ENCODE measurements around the gene DNAJC18.
"Not testable (repeated sequence)": the region's sequence is repeated elsewhere in the genome, so short reads cannot be mapped to it uniquely, and the experiment has no call there.

The DNAJC18 gene
- 1.1 to 5.3 (median 3.5) reads per million in 17 experiments for total RNA-seq

DNA sequence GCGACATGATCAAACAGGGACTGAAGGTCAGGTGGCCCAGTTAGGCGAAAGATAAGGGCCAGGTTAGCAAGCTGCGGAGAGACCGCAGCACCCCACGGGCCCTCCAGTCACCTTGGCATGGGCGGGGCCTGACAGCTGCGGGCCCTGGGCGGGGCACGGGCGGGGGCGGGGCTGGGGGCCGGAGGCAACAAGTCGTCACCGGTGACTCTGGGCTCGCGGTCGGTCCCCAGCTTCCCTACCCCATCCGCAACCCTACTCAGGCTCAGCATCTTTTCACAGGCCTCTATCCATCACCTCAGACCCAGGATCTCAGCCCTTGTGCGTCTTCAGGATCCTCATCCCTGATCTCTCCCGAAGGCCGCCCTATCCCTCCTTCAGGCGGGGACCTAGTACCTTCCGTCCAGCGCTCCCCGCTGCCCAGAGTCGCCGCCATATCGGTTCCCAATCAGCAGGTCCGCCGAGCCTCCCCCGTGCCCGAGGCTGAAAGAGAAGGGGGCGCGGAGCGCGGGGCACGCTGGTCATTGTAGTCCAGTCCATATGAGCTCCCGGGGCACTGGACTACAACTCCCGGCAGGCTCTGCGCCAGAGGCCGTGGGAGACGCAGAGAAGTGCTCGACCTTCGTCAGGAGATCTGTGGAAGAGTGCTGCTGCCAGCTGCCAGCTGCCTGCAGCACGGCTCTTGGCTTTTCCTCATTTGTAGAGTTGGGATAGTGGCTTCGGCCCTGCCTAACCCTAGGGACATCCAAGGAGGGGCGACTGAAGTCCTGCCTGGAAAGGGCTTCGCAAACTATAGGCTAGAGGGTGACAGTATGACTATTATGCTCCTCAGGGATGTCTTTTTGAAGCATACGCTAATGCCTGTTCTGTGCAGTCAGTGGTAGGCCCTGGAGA, at the start of gene DNAJC18:
Gene DNAJC18, minus strand, starts transcription at position 513 of the 891 bp plus-strand sequence. Its CDS starts 80 bp downstream, at position 433.
- peak; percentile 93 to 96 (median 94) for DNase-seq

DNA sequence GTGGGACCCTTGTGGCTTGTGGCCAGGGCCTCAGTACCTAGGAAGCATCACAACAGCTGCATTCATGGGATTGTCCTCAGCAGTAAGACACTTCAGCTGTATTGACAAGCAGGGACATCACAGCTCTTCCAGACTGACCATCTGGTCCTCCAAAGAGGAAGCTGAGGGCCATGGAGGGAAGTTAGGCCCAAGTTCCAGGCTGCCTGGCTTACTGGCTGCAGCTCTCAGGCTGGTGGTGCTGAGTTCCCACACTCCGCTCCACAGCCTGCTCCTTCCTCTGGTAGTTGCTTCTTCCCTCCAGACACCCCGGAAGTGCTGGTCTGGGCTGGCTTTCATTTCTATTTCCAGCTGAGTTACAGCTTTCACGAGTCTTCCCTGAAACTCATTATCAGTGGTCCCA, 48.9 kb upstream of the DNAJC18 start:
- DNase-seq, result peak; percentile 89 to 94 (median 94)

DNA sequence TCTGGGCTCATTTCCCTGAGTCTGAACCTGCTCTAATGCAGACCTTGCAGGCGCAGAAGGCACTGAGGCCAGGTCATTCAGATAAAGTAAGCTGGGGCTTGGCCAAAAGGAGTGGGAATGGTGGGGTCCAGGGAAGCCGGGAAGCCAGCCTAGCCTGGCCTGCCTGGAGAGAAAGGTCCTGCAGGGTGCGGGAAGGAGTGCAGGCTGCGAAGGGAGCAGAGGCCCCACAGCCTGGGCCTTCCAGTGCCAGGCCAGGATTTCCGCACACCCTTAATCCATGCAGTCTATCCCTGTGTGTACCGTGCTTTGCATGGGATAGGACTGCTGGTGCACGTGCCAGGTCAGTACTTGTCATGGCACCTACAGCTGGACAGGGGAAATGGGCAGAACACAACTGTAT, 46.9 kb upstream of the DNAJC18 start:
- no peak for DNase-seq

DNA sequence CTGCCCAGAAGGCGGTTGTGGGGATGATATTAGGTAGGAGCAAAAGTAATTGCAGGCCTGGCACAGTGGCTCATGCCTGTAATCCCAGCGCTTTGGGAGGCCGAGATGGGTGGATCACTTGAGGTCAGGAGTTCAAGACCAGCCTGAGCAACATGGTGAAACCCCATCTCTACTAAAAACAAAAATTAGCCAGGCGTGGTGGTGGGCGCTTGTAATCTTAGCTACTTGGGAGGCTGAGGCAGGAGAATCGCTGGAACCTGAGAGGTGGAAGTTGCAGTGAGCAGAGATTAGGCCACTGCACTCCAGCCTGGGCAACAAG, 43.5 kb upstream of the DNAJC18 start:
- not testable (repeated sequence) for DNase-seq

DNA sequence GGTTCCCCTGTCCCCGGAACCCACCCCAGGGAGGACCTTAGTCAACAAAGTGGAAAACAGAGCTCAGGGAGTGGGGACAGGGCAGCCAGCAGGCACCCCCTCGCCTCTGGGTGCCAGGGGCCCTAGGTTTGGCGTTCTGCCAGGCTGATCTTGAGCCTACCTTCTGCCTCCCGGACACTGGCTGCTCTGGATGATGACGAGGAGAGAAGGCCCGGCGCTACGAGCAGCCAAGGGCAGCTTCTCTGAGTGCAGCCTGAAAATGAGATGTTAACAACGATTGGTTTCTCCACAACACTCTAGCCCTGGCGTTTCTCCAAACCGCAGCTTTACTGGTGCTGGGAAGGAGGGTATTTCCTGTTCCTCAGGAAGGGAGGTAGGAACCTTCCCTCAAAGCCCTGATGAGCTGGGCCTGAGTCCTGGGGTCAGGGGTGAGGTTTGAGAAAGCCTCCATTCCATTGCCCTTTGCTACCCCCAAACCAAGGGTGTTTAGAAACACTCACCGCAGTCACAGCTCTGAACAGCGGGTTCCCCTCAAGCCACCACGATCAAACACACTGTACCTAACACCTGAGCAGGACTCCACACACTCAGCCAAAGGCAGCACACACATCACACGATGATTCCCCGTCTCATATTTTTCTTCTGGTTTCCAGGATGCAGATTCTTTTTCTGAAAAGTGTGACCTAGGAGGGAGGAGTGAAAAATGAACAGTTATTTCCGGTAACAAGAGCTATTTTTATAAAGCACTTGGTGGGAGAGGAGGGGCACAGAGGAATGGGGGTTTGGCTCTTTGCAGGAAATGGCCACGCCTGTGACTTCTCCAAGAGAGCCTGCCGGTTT, 42.9 kb upstream of the DNAJC18 start, which contains the start of gene STING1:
Gene STING1, minus strand, starts transcription at position 709 of the 840 bp plus-strand sequence. CDS start 1,054 bp downstream, outside the sequence.
- DNase-seq, result peak; percentile 90 to 94 (median 92)

DNA sequence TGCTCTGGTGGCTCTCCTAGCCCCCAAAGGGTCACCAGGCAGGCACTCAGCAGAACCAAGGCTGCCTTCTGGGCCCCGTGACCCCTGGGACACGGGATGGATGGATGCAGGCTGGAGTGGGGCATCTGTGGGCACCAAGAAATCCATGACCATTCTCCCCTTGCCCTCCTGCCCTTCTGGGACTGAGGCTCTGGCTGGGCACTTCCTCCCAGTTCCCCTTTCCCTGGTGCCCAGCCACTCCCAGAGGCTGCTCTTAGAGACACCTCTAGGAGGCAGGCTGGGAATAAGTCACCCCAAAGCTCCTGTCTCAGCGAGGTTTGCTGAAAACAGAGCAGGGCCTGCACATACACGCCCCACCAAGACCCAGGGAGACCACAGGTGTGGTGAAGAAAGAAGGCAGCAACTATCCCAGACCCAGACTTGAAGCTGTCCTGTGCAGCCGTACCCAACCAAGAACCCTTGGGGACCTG, 42.3 kb upstream of the DNAJC18 start:
- DNase-seq, result peak; percentile 64 to 76 (median 72)

DNA sequence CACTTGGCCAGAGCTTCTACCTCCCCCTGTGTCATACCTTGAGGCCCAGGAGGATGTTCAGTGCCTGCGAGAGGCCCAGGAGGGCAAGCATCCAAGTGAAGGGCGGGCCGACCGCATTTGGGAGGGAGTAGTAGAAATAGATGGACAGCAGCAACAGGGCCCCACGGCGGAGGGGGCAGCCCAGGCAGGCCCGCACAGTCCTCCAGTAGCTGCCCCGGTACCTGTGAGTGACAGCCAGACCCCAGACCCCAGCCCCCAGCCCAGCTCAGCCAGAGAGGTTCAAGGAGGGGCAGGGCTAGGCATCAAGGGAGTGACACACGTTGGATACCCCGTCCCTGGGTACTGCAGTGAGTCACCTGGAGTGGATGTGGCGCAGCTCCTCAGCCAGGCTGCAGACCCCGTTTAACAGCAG, 41.8 kb upstream of the DNAJC18 start:
- no peak for DNase-seq

DNA sequence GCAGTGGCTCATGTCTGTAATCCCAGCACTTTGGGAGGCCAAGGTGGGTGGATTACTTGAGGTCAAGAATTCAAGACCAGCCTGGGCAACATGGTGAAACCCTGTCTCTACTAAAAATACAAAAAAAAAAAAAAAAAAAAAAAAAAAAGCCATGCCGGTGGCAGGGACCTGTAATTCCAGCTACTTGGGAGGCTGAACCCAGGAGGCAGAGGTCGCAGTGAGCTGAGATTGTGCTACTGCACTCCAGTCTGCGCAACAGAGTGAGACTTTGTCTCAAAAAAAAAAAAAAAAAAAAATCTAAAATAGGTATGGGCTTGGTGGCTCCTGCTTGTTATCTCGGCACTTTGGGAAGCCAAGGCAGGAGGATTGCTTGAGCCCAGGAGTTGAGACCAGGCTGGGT, 40.4 kb upstream of the DNAJC18 start:
- DNase-seq, result not testable (repeated sequence)

DNA sequence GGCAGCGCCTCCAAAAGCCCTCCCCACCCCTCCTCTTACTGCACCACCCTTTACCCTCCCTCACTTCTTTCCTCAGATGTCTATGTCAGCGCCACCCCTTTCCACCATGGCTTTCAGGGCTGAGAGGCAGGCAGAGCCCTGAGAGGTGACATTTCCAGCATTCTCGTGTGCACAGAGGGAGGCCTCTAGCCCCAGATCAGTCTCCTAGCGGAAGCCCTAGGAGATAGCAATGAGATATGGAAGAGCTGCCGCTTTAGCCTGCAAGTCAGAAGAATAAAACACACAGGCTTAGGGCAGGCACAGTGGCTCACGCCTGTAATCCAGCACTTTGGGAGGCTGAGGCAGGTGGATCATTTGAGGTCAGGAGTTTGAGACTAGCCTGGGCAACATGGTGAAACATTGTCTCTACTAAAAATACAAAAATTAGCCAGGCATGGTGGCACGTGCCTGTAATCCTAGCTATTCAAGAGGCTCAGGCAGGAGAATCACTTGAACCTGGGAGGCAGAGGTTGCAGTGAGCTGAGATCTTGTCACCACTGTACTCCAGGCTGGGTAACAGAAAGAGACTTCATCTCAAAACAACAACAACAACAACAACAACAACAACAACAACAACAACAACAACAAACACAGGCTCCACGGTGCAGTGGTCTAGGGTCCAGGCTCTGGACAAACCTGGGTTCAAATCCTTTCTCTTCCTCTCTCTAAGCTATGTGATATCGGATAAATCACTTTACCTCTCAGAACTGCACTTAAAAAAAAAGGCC, 39.5 kb upstream of the DNAJC18 start:
- not testable (repeated sequence) for DNase-seq

DNA sequence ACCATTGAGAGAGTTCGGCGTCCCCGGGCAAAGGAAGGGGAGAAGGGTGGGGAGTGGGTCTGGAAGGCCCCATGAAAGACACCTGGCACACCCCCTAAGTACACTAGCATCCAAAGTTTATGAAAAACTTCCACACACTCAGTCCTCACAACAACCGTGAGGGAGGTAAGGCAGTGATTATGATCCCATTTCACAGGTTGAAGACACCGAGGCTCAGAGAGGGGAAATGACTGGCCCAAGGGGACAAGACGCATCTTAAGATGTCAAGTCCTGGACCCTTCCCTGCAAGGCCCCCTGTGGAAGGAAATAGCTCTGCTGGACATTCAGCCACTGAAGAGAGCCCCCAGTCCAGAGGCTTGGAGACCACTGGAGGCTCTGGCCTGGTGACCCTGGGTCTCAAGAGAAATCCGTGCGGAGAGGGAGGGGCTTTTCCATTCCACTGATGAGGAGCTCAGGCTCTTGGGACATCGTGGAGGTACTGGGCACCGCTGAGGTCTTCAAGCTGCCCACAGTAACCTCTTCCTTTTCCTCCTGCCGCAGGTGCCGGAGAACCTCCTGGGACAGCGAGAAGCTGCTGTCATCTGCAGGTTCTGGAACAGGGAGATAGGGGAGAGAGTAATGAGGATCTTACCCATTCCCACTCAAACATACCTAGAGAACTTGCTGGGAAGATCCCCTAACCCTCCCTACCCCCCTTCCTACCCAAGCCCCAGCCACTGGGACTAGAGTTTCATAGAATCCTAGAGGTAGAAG, 36.7 kb upstream of the DNAJC18 start:
- DNase-seq, result no peak

DNA sequence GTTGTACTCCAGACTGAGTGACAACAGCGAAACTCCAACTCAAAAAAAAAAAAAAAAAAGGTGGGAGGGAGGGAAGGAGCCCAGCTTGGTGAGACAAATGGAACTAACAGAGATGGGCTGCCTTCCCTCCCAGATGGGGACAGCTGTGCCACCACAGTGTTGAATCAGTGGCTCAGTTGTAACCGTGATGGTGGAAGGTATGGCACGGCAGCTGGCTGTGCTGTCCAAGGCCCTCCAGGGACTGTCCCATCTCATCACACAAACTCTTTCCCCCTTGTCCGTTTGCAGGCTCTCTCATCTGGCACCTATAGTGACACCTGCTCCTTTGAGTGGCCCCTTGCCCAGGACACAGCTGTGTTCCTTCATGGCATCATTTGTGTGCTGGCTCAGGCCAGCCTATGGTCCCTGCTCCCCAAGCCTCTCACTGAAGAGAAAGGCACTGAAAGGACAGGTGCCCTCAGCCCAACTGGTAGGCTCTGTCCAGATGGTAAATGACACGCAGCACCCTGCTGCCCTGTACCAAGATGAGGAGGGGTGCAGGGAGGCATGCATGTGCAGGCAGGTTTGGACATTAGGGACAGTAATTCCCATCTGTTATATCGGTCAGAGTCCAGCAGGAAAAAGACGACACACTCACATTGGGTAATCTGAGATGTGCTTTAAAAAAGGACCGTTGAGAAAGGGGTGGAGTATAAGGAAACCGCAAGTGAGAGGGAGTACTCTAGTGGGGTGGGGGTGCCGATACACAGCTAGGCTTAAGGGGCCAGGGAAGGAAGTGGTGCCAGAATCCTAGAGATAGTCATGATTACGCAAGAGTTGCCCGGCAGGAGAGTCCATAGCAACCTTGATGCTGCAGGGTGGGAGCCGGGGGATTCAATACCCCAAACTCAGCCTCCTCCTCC, 35.8 kb upstream of the DNAJC18 start:
- DNase-seq, result peak in 3 of 4 experiments; percentile 32 to 55 (median 54)

DNA sequence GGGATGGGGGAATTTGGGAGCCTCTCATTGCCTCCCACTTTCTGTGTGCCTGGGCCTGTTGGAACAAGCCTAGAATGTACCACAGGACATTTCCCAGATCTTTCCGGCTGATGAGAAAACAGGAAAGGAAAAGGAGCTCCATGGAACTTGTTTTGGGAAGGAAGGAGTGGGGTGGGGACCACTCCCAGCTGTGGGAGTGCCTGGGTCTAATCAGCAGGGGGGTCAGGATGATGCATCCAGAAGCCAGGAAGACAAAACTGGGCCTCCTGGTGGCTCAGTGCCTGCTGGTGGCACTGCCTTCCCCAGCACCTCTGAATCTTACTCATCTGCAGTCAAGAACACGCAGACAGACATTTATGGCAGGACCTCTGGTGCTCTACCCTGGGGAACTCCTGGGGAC, 34.2 kb upstream of the DNAJC18 start:
- DNase-seq, result no peak

DNA sequence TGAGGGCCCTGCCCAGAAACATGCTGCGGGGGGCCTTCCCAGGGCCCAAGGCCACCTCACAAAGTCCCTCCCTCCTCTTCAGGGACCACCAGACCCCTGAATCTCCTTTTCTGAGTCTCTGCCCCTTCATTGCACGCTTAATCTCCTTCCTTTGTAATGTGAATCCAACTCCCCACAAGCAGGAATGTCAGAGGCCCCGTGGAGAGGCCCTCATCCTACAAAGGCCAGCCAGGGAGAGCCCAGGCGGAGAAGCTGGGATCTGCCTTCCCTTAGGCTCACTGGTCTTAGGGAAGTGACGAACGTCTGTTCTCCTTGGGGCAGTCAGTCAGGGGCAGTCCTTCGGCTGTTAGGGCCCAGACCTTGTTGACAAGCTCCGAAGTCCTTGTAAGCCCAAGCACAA, 33.8 kb upstream of the DNAJC18 start:
- DNase-seq, result peak in 1 of 4 experiments; percentile 18

DNA sequence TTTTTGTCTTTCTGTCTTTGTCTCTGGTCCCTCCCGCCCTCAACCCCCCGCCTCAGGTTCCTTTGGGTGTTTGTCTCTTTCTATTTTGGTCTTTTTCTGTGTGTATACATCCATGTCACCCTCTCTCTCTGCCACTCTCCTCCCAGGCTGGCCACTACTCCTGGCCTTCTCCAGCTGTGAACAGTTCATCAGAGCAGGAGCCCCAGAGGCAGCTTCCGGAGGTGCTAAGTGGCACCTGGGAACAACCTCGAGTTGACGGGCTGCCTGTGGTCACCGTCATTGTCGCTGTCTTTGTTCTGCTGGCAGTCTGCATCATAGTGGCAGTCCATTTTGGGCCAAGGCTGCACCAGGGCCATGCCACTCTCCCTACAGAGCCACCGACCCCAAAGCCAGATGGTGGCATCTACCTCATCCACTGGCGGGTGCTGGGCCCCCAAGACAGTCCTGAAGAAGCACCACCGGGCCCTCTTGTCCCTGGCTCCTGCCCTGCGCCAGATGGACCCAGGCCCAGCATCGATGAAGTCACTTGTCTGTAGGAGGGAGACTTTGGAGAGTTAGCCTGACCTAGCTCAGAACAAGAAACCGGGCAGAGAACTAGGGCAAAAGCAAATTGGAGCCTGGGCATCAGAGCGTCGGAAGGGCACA, 33.2 kb upstream of the DNAJC18 start:
- no peak for DNase-seq

DNA sequence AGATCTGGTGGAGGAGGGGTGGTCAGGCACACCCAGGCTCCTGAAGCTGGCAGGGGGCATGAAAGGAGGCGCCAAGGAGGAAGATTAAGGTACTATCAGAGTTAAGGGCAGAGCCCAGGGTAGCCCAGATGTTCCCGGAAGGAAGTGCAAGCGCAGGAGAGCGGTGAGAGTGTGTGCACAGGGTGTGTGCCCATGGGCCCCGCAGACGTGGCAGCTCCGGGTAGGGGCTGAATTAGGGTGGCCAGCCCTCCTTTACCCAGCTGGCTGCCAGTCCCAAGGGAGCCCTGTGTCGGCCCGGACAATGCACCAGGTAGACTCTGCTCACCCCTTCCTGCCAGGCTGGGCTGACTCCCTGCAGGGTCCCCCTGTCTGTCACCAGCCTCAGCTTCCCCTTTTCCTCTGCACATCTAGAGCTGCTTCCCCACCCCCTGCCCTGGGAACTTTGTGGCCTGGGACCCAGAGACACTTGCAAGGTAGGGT, 31.5 kb upstream of the DNAJC18 start, which contains the start of gene SMIM33:
Gene SMIM33, plus strand, starts transcription at position 184 of the 480 bp plus-strand sequence. Its CDS starts 118 bp downstream, at position 302.
- DNase-seq, result peak in 3 of 4 experiments; percentile 19 to 44 (median 25)

DNA sequence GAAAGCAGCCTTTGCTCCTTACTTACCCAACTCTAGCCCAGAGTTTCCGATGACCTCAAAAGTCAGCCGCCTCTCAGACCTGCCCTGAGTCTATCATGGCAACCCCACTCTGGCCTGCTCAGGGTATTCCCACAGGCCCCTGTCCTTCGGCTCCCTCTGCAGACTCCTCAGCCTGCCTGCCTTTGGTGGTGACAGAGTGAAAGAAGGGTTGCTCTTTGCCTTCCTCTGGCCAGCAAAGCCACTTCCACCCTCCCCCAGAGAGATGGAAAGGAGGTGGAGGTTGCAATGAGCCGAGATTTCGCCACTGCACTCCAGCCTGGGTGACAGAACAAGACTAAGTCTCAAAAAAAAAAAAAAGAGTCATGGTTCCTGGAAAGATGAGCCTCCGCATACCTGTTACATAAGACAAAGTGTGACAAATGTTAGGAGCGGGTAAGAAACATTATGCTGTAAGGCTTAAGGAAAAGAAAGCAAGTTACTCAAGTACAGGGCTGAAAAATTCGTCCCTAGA, 29.2 kb upstream of the DNAJC18 start:
- peak; percentile 65 to 84 (median 80) for DNase-seq

DNA sequence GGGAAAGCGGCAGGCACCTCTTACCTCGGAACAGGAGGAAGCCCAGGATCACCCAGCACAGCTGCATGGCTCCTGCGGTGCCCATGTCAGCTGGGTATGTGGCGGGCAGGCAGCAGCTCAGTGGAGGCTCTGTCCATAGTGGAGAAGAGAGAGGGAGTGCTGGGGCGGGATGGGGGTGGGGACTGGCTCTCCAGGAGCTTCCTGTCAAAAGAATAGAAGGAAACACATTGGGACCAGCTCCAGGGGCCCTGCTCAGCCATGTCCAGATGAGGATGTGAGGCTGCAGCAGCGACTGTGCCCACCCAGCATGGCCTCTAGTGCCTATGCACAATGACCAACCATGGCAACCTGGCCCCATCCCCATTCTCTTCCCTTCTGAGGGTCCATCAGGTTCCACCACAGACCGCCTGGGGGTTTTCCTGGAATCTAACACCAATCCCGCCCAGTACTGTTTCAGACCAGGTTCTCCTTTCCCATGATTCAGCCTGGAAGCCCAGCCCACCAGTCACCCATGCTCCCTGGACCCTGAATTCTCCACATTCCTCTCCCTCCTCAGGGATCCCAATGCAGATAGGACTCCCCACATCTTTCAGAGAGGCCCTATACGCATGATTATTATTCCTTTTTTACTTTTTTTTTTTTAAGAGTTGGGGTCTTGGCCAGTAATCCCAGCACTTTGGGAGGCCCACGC, 23.4 kb upstream of the DNAJC18 start, which contains the start of gene ECSCR:
Gene ECSCR, minus strand, starts transcription at position 158 of the 691 bp plus-strand sequence. Its CDS starts 73 bp downstream, at position 85.
- DNase-seq, result no peak

DNA sequence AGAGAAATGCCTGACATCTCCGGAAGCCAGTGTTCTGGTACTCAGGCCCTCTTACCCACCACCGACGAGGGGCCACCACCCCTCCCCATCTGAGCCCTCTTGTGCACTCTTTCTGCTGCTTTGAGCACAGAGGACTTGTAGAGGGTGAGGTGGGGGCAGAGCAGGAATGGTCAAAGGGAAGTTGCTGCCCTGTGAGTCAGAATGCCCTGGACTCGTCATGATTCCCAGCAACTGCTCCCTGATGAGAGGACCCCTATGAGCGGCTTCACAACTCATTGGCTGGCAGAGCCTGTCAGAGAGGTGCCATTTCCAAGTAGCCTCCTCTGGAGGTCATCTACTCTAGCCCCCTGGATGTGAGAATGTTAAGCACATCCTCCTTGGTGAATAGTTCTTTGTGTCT, 22.4 kb upstream of the DNAJC18 start:
- peak in 3 of 4 experiments; percentile 19 to 32 (median 21) for DNase-seq
